H9 (cell line): ENCODE data around the gene ARMH3. TPM values are rescaled to one million over a fixed set of nuclear protein-coding genes. Genes with fewer than 3 reads are reported as not detected.

Experiments
- DNase-seq: peaks from one replicate; pipeline ENCODE4 v3.0.0-alpha.2; 2017
- H2AFZ ChIP-seq: one replicate; pipeline ENCODE4 v1.6.1; 2013; ENCODE audit warnings: mild to moderate bottlenecking, low read length, control low read depth, moderate library complexity
- H2AK5ac ChIP-seq: 2 replicates; pipeline ENCODE4 v1.6.1; 2013; ENCODE audit warnings: low read length, control low read depth, mixed read lengths; ENCODE audit not compliant: insufficient read length
- H2BK120ac ChIP-seq: one replicate; pipeline ENCODE4 v1.6.1; 2013; ENCODE audit warnings: low read depth, mild to moderate bottlenecking, low read length, control low read depth, inconsistent platforms; ENCODE audit not compliant: poor library complexity, severe bottlenecking
- H2BK12ac ChIP-seq: 2 replicates; pipeline ENCODE4 v1.6.1; 2013; ENCODE audit warnings: low read length, control low read depth, mixed read lengths, low read depth; ENCODE audit not compliant: insufficient read length
- H2BK15ac ChIP-seq: 2 replicates; pipeline ENCODE4 v1.6.1; 2013; ENCODE audit warnings: low read depth, low read length, control low read depth
- H2BK20ac ChIP-seq: one replicate; pipeline ENCODE4 v1.6.1; 2013; ENCODE audit warnings: low read depth, mild to moderate bottlenecking, low read length, control low read depth, inconsistent platforms; ENCODE audit not compliant: poor library complexity, severe bottlenecking
- H2BK5ac ChIP-seq: 2 replicates; pipeline ENCODE4 v1.6.1; 2013; ENCODE audit warnings: low read length, control low read depth, mixed read lengths; ENCODE audit not compliant: insufficient read length
- H3K14ac ChIP-seq: 2 replicates; pipeline ENCODE4 v1.6.1; 2013; ENCODE audit warnings: low read length, control low read depth; ENCODE audit not compliant: insufficient read depth
- H3K18ac ChIP-seq: 2 replicates; pipeline ENCODE4 v1.6.1; 2013; ENCODE audit warnings: low read depth, mild to moderate bottlenecking, mixed read lengths, low read length, control low read depth; ENCODE audit not compliant: insufficient read length
- H3K23ac ChIP-seq: 2 replicates; pipeline ENCODE4 v1.6.1; 2013; ENCODE audit warnings: low read length, control low read depth, mixed read lengths, low read depth; ENCODE audit not compliant: insufficient read length
- H3K23me2 ChIP-seq: 2 replicates; pipeline ENCODE4 v1.6.1; 2013; ENCODE audit warnings: low read depth, mild to moderate bottlenecking, mixed read lengths, low read length, control low read depth; ENCODE audit not compliant: insufficient read length, poor library complexity, severe bottlenecking
- H3K27ac ChIP-seq: 2 replicates; pipeline ENCODE4 v1.5.1; 2013; ENCODE audit warnings: low read length, control low read depth, mixed read lengths, low read depth; ENCODE audit not compliant: insufficient read length
- H3K27me3 ChIP-seq: 2 replicates; pipeline ENCODE4 v1.6.1; 2013; ENCODE audit warnings: low read length, control low read depth, inconsistent platforms; ENCODE audit not compliant: insufficient read depth
- H3K4ac ChIP-seq: 2 replicates; pipeline ENCODE4 v1.6.1; 2013; ENCODE audit warnings: low read depth, mild to moderate bottlenecking, control low read depth, inconsistent platforms, low read length, moderate library complexity
- H3K4me1 ChIP-seq: 2 replicates; pipeline ENCODE4 v1.6.1; 2013; ENCODE audit warnings: low read length, control low read depth, inconsistent platforms; ENCODE audit not compliant: insufficient read depth
- H3K4me2 ChIP-seq: 2 replicates; pipeline ENCODE4 v1.6.1; 2013; ENCODE audit warnings: low read length, control low read depth, mixed read lengths; ENCODE audit not compliant: insufficient read length, insufficient read depth
- H3K56ac ChIP-seq: 2 replicates; pipeline ENCODE4 v1.6.1; 2013; ENCODE audit warnings: low read depth, mild to moderate bottlenecking, mixed read lengths, low read length, control low read depth; ENCODE audit not compliant: insufficient read length
- H3K79me1 ChIP-seq: 2 replicates; pipeline ENCODE4 v1.6.1; 2013; ENCODE audit warnings: low read depth, mild to moderate bottlenecking, moderate library complexity, low read length, control low read depth, inconsistent platforms; ENCODE audit not compliant: insufficient read depth, poor library complexity, severe bottlenecking
- H3K79me2 ChIP-seq: 2 replicates; pipeline ENCODE4 v1.6.1; 2013; ENCODE audit warnings: low read length, control low read depth, inconsistent platforms; ENCODE audit not compliant: insufficient read depth
- H3K9ac ChIP-seq: 2 replicates; pipeline ENCODE4 v1.6.1; 2013; ENCODE audit warnings: low read length, control low read depth, mixed read lengths; ENCODE audit not compliant: insufficient read length; ENCODE audit errors: extremely low read depth
- H3K9me3 ChIP-seq: one replicate; pipeline ENCODE4 v1.6.1; 2013; ENCODE audit warnings: low read depth, low read length, inconsistent platforms; ENCODE audit not compliant: control insufficient read depth
- H3T11ph ChIP-seq: one replicate; pipeline ENCODE4 v1.6.1; 2013; ENCODE audit warnings: mild to moderate bottlenecking, low read length, control low read depth, inconsistent platforms
- H4K20me1 ChIP-seq: one replicate; pipeline ENCODE4 v1.6.1; 2013; ENCODE audit not compliant: control insufficient read depth, insufficient read length, insufficient read depth
- H4K5ac ChIP-seq: 2 replicates; pipeline ENCODE4 v1.6.1; 2013; ENCODE audit warnings: low read depth, mild to moderate bottlenecking, mixed read lengths, low read length, control low read depth; ENCODE audit not compliant: insufficient read length
- H4K8ac ChIP-seq: replicated peaks from 2 replicates; pipeline ENCODE4 v1.6.1; 2013; ENCODE audit warnings: low read length, control low read depth, mixed read lengths, low read depth; ENCODE audit not compliant: insufficient read length
- H4K91ac ChIP-seq: 2 replicates; pipeline ENCODE4 v1.6.1; 2013; ENCODE audit warnings: low read depth, mild to moderate bottlenecking, moderate library complexity, mixed read lengths, low read length, control low read depth; ENCODE audit not compliant: insufficient read length
- H3K27ac Mint-ChIP-seq, 3 experiments: 2 replicates in 2 of 3; 3 replicates in 1 of 3; pipeline ENCODE4 v1.8.0; 2020 to 2021; ENCODE audit warnings: mixed read lengths in 3 of 3, mild to moderate bottlenecking in 1 of 3, moderate library complexity in 1 of 3
- H3K27me3 Mint-ChIP-seq: 2 replicates; pipeline ENCODE4 v1.8.0; 2021; ENCODE audit warnings: low read depth, mild to moderate bottlenecking, moderate library complexity, mixed read lengths
- H3K36me3 Mint-ChIP-seq, 3 experiments: 2 replicates in 2 of 3; 3 replicates in 1 of 3; pipeline ENCODE4 v1.8.0; 2020 to 2021; ENCODE audit warnings: low read depth in 3 of 3, mixed read lengths in 3 of 3; ENCODE audit not compliant: insufficient read depth in 1 of 3
- H3K4me1 Mint-ChIP-seq, 2 experiments: 2 replicates each; pipeline ENCODE4 v1.8.0; 2020; ENCODE audit warnings: mixed read lengths in 2 of 2
- H3K4me3 Mint-ChIP-seq, 2 experiments: 2 replicates in 1 of 2; 3 replicates in 1 of 2; pipeline ENCODE4 v1.8.0; 2020 to 2021; ENCODE audit warnings: mild to moderate bottlenecking in 2 of 2, mixed read lengths in 2 of 2, moderate library complexity in 1 of 2
- H3K9me3 Mint-ChIP-seq, 2 experiments: 2 replicates in 1 of 2; 3 replicates in 1 of 2; pipeline ENCODE4 v1.8.0; 2020; ENCODE audit warnings: mild to moderate bottlenecking in 2 of 2, mixed read lengths in 2 of 2, moderate library complexity in 1 of 2
- WGBS: extraction: QIAGEN DNeasy Blood & Tissue Kit; methylation state at CpG from one replicate; pipeline ENCODE4 v1.1.7; 2013; ENCODE audit warnings: missing lambda C conversion rate, low lambda C conversion rate, mixed read lengths; ENCODE audit not compliant: insufficient read length; ENCODE audit errors: extremely low coverage; 5-methylcytosine and 5-hydroxymethylcytosine counted together
- total RNA-seq: library from RNA; stranded (reverse); gene quantifications from 2 replicates; pipeline ENCODE4 v1.2.1, GENCODE V29; 2021
- TF ChIP-seq, protein P1 (sequence below): fragments of 200-600 bp; sonication (generic); conservative IDR thresholded peaks from 3 replicates; pipeline ENCODE4 v1.8.0; 2021; ENCODE audit warnings: antibody characterized with exemption, mild to moderate bottlenecking

Gene ARMH3
- total RNA-seq, 1 experiment from 2014 or later = 20.4 TPM

DNA sequence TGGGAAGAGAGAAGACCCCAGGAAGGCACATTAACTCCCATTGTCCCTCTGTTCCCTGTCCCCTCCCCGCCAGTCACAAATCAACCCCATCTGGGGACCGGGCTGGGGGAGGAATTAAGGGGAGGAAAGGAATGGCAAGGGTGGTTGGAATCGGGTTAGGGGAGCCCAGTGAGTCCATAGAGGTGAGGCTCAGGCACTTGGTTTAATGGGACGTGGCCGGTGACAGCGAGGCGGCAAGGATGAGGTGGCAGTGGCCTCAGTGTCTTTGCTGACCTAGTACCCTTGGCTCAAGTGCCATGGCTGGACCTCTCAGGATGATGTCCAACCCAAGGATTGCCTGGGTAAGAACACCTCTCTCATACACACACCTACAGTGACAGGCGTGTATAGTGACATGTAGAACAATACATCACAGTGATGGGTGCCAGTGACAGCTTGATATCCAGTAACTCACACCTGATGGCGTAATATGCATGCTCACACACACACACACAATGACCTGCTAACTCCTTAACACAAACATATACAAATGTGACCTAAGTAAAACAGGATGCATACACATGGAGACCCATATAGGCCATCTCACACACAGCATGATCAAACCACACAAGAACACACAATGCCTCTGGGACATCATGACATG is 224.7 kb downstream of the ARMH3 start:
- H4K91ac ChIP-seq = no peak overlapping the region
- no peaks in the 10 kb centered on the region for H3K9me3 ChIP-seq
- no peak overlapping the region for H3T11ph ChIP-seq
- no peak overlapping the region for H2BK15ac ChIP-seq
- no peaks in the 10 kb centered on the region for H3K79me1 ChIP-seq
- peaks cover 3% of the 10 kb centered on the region for H4K20me1 ChIP-seq
- peaks cover 6% of the 10 kb centered on the region; the same call in 1 of the 2 replicates for H3K4me1 ChIP-seq
- peak overlapping the region in 1 of 3 experiments; percentile 57; a peak in 3 of 7 replicates for H3K27ac Mint-ChIP-seq
- H3K23me2 ChIP-seq = peaks cover 19% of the 10 kb centered on the region
- peak overlapping the region; percentile 15 for H3K9ac ChIP-seq
- H3K27me3 Mint-ChIP-seq = peaks cover 10% of the 10 kb centered on the region
- H2AK5ac ChIP-seq = no peak overlapping the region
- H3K18ac ChIP-seq = no peak overlapping the region
- peak overlapping the region; percentile 94 for H3K4me2 ChIP-seq
- no peak overlapping the region for H3K23ac ChIP-seq
- H2AFZ ChIP-seq = no peak overlapping the region
- no peaks in the 10 kb centered on the region for H3K9me3 Mint-ChIP-seq
- H3K27ac ChIP-seq = no peak overlapping the region
- H3K79me2 ChIP-seq = no peaks in the 10 kb centered on the region
- WGBS = no CpG with 5 or more reads among the region's 9 CpGs
- H2BK120ac ChIP-seq = no peak overlapping the region
- no peak overlapping the region for H2BK12ac ChIP-seq
- TF ChIP-seq, protein P1, sequence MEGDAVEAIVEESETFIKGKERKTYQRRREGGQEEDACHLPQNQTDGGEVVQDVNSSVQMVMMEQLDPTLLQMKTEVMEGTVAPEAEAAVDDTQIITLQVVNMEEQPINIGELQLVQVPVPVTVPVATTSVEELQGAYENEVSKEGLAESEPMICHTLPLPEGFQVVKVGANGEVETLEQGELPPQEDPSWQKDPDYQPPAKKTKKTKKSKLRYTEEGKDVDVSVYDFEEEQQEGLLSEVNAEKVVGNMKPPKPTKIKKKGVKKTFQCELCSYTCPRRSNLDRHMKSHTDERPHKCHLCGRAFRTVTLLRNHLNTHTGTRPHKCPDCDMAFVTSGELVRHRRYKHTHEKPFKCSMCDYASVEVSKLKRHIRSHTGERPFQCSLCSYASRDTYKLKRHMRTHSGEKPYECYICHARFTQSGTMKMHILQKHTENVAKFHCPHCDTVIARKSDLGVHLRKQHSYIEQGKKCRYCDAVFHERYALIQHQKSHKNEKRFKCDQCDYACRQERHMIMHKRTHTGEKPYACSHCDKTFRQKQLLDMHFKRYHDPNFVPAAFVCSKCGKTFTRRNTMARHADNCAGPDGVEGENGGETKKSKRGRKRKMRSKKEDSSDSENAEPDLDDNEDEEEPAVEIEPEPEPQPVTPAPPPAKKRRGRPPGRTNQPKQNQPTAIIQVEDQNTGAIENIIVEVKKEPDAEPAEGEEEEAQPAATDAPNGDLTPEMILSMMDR = no peak
- peaks cover 3 to 9% (median 6%) of the 10 kb centered on the region in 3 experiments; a peak in 6 of 7 replicates for H3K36me3 Mint-ChIP-seq
- no peak overlapping the region for H2BK5ac ChIP-seq
- H3K56ac ChIP-seq = no peak overlapping the region
- H4K8ac ChIP-seq = no peak overlapping the region
- H4K5ac ChIP-seq = no peak overlapping the region
- DNase-seq = no peak
- peaks cover 18 to 36% of the 10 kb centered on the region in 2 experiments for H3K4me1 Mint-ChIP-seq
- H3K4ac ChIP-seq = no peak overlapping the region
- no peaks in the 10 kb centered on the region for H3K27me3 ChIP-seq
- H3K4me3 Mint-ChIP-seq = peak overlapping the region; percentile 64 to 85
- no peak overlapping the region for H2BK20ac ChIP-seq
- no peak overlapping the region for H3K14ac ChIP-seq
